HG03280 (cell line): ENCODE measurements around the gene ARID5A.

Experiments
- ATAC-seq: cut with Tn5 transposase; IDR thresholded peaks from one replicate; pipeline ENCODE4 v1.9.1; 2021; ENCODE audit warnings: mild to moderate bottlenecking, moderate library complexity; ENCODE audit not compliant: unreplicated experiment

The ARID5A gene

GRCh38 chr2:96594691-96595152 is 58.2 kb downstream of the ARID5A start:
- ATAC-seq: no peak

- no peak for ATAC-seq
Measured at GRCh38 chr2:96596596-96596995, 60.0 kb downstream of the ARID5A start.

- ATAC-seq: no peak
Measured at GRCh38 chr2:96599941-96600340, 63.4 kb downstream of the ARID5A start.

DNA sequence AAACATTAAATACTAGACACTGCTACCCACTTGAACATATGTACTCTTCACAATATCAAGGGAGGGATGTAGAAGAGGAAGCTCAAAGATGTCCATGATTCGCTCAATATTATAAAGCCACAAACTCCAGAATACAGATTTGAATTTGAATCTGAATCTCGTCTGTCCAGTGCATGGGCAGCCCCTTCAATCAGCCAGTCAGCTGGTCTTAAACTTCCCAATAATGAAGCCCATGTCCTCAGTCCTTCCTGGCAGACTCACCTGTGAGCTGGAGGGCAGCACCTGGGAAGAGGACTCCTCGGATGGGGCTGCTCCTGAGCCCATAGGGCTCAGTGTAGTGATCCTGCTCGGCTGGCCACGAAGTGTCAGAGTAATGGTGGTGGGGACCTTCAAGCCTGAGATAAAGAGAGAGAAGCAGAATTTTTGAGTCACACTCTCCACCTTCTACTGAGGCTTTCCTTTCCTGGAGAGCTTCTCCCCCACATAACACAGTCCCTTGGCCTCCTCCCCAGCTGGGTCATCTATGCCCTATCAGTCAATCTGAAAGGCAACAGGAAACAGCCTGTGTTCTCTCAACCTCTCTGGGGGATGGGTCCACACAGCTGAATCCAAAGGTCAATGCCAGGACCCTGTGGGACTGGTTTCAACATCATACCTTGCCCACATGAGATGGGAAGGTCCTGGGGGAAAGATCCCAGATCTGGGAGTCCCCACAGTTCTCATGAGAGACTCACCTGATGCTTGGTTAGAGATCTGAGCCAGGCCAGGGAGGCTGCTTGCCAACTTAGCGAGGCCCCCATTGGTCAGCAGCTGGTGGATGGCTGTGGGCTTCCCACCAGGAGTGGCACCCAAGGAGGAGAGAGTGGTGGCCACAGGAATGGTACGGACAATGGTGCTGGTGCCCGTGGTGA is 65.1 kb downstream of the ARID5A start:
- no peak for ATAC-seq
